ENCODE measurements around the gene ZYX.

DNA sequence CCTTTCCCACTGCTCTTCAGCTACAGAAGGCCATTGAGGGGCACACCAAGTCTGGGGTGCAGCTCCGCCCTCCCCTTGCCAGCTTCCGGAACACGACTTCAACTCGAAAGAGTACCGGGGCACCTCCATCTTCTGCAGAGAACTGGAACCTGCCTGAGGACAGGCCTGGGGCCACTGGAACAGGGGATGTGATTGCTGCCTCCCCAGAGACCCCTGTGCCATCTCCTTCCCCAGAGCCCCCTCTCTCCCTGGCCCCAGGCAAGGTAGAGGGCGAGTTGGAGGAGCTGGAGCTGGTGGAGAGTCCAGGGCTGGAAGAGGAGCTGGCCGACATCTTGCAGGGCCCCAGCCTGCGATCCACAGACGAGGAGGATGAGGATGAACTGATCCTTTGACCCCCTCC lies 29.6 kb upstream of the ZYX start:
- TF ChIP-seq CTCF (IDR thresholded peaks at IDR 0.05) = no peak
- no peak for TF ChIP-seq POLR2A (IDR thresholded peaks at IDR 0.05)

Data from vagina (tissue), 2 donors.